Activated CD4-positive, alpha-beta T cell treated with anti-CD3 and anti-CD28 coated beads, Interleukin-2, amount 50 U/mL, for 1 hour (primary cell): ENCODE results near the gene METTL9.
"Not testable (repeated sequence)": the region's sequence is repeated elsewhere in the genome, so short reads cannot be mapped to it uniquely, and the experiment has no call there.

Experiments
- DNase-seq: peaks from one replicate; pipeline ENCODE4 v3.0.0-alpha.2; 2020

METTL9 gene

DNA sequence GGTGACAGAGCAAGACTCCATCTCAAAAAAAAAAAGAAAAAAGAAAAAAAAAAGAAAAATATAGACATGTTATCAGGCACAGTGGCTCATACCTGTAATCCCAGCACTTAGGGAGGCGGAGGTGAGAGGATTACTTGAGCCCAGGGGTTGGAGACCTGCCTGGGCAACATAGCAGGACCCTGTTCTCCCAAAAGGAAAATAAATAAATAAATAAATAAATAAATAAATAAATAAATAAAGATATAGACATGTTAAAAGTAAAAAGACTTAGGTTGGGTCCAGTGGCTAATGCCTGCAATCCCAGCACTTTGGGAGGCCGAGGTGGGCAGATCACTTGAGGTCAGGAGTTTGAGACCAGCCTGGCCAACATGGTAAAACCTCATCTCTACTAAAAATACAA lies 23.1 kb upstream of the METTL9 start:
- not testable (repeated sequence) for DNase-seq

DNA sequence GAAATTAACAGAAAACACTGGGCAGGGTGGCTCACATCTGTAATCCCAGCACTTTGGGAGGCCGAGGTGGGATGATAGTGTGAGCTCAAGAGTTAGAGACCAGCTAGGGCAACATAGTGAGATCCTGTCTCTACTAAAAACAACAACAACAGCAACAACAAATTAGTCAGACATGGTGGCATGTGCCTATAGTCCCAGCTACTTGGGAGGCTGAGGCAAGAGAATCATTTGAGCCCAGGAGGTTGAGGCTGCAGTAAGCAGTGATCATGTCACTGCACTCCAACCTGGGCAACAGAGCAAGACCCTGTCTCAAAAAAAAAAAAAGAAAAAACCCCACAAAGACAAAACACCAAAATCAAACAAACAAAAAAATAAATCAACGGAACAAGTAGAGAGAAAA lies 21.9 kb upstream of the METTL9 start:
- DNase-seq = not testable (repeated sequence)

DNA sequence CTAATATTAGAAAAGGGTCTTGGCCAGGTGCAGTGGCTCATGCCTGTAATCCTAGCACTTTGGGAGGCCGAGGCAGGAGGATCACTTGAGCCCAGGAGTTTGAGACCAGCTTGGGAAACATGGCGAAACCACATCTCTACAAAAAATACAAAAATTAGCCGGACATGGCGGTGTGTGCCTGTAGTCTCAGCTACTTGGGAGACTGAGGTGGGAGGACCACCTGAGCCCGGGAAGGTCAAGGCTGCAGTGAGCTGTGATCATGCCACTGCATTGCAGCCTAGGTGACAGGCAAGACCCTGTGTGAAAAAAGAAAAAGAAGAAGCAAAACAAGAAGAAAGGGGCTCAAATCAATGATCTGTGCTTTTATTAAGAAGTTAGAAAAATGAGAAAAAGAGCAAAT lies 21.1 kb upstream of the METTL9 start:
- not testable (repeated sequence) for DNase-seq

DNA sequence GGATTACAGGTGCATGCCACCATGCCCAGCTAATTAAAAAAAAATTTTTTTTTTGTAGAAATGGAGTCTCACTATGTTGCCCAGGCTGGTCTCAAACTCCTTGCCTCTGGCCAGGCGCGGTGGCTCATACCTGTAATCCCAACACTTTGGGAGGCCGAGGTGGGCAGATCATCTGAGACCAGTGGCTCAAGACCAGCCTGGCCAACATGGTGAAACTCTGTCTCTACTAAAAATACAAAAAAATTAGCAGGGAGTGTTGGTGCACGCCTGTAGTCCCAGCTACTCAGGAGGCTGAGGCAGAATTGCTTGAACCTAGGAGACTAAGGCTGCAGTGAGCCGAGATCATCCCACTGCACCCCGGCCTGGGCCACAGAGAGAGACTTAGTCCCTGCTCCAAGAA lies 19.2 kb upstream of the METTL9 start:
- DNase-seq = not testable (repeated sequence)

DNA sequence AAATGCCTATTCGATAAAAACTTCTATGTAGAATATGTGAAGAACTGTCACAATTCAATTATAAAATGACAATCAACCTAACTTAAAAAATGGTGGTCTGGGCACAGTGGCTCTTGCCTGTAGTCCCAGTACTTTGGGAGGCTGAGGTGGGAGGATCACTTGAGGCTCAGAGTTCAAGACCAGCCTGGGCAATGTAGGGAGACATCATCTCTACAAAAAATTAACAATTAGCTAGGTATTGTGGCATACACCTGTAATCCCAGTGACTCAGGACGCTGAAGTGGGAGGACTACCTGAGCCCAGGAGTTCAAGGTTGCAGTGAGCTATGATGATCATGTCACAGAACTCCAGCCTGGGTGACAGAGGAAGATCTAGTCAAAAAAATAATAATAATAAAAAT lies 18.6 kb upstream of the METTL9 start:
- DNase-seq = no peak

DNA sequence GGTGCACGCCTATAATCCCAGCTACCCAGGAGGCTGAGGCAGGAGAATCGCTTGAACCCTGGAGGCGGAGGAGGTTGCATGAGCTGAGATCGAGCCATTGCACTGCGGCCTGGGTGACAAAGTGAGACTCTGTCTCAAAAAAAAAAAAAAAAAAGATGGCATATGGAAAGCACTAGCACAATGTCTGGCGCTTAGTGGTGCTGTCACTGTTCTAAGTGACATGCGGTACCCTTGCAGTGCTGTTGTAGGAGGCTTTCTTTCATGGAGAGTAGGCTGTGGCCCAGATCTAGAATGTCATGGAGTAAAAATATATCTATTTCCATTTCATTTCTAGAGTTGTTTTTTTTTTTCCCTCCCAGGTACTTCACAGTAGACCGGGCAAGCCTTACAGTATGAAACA lies 14.6 kb upstream of the METTL9 start:
- no peak for DNase-seq

DNA sequence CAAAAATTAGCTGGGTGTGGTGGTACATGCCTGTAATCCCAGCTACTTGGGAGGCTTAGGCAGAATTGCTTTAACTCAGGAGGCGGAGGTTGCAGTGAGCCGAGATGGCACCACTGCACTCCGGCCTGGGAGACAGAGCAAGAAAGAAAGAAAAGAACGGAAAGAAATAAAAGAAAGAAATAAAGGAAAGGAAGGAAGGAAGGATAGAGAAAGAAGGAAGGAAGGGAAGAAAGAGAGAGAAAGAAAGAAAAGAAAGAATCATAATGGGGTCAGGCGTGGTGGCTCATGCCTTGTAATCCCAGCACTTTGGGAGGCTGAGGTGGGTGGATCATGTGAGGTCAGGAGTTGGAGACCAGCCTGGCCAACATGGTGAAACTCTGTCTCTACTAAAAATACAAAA lies 10.8 kb upstream of the METTL9 start:
- not testable (repeated sequence) for DNase-seq

DNA sequence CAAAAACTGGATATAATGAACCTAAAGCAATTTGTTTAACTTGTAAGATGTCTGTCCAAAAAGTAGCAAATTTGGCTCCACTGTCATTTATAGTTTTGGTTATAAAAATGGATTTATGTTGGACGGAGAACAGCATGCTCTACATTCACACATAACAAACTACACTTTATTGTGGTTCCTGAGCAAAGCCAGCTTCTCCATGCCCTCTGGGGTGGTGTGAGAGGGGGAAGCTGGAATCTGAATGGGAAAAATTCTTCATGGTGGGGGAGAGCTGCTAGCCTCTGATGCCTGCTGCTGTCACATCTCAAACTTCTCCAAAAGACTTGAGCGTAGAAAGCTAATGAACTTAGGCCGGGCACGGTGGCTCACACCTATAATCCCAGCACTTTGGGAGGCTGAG lies 9.8 kb upstream of the METTL9 start:
- no peak for DNase-seq

DNA sequence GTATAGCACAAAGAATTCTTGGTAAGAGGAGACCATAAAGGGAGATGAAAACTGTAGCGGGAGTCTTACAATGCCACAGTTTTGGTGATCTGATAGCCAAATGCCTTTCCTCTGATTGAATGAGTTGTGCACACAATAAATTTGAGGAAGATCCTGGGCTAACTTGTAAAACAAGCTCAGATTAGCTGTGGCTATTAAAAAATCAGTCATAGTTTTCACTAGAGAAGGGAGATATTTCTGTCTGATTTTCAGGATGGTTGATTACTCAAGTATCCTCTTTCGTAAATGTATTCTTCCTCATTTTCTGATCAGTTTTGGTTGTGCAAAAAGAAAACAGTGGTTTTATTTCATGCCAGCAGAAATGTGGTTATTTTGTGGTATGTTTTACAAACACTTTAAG lies 9.1 kb upstream of the METTL9 start:
- no peak for DNase-seq

DNA sequence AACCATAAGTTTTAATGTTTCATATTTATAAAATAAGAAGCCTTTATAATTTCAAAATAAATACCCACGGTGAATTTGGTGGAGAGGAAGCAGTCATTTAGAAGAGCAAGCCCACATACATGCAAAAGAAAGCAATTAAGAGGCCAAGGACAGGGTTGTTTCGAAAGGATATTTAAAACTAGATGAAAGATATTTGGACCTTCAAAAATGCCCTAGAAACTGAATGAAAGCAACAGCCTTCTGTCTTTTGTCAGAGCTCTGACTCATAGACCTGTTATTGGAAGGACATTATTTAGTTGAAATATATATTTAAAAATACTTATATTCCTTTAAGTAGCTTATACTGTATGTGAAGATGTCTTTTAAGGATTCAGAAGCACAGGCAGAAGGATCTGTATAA lies 8.6 kb upstream of the METTL9 start:
- no peak for DNase-seq

DNA sequence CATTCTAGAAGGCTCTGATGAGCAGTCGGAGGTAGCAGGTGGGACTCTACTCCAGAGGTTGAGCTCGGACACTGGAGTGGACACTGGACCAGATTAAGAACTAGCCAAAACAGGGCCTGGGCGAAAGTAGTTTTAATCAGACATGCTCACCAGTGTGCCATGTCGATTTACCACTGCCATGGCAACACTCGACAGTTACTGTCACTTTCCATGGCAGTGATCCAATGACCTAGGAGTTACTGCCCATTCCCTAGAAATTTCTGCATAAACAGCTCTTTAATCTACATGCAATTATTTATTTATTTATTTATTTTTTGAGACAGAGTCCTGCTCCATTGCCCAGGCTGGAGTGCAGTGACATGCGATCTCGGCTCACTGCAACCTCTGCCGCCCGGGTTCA lies 7.2 kb upstream of the METTL9 start:
- no peak for DNase-seq

DNA sequence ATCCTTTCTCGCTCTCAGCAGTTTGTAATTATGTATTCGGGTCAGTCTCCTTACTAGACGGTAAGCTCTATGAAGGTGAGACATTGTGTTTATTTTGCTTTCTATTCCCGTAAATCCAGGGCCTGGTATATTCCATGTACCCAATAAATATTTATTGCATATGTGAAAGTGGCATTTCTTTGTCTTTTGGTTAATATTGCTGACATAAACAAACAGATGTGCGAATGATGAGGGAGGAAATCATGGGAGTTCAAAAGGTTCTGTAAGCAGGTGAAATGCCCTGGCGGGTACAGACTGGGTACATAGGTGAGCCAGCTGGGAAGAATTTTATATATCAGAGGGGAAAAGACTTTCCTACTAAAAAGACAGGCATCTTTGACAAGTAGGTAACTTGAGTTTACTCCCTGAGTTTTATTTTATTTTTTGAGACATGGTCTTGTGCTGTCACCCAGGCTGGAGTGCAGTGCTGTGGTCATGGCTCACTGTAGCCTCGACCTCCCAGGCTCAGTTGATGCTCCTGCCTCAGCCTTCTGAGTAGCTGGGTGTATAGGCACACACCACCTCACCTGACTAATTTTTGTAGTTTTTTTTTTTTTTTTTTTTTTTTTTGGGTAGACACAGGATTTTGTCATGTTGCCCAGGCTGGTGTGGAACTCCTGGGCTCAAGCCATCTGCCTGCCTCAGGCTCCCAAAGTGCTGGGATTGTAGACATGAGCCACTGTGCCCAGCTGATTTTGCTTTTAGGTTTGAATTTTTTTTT lies 5.7 kb upstream of the METTL9 start:
- DNase-seq = no peak

DNA sequence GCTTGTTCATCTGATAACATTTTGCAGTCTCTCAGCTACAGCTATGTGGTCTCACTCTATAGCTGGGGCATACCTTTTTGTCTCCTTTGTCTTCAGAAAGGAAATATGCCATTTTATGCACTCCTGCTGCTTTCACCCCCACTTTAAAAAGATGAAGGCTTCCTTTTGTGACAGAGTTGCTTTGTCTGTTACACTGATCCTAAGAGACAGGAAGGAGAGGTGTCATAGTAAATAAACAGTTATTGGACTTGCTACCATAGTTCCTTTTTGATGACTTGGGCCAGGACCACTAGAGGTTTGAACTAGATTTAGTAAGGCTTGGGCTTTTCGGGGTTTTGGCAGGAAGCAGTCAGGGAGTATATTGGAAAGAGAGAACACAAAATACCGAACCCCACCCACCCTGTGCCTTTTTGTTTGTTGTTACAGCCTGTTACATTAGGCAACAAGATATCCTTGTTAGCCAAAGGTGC lies 1.8 kb upstream of the METTL9 start:
- no peak for DNase-seq

DNA sequence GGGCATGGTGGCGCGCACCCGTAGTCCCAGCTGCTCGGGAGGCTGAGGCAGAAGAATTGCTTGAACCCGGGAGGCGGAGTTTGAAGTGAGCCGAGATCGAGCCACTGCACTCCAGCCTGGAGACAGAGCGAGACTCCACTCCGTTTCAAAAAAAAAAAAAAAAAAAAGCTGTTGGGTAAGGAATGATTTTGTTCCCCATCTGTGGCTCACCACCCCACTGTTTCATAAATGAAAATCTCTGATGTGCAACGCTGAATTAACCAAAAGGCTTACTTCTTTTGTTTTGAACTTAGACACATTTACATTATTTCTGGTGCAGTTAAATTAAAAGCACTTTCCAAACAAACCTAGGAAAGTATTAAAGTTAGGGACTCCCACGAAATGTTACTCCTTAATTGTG lies 1.2 kb upstream of the METTL9 start:
- no peak for DNase-seq

DNA sequence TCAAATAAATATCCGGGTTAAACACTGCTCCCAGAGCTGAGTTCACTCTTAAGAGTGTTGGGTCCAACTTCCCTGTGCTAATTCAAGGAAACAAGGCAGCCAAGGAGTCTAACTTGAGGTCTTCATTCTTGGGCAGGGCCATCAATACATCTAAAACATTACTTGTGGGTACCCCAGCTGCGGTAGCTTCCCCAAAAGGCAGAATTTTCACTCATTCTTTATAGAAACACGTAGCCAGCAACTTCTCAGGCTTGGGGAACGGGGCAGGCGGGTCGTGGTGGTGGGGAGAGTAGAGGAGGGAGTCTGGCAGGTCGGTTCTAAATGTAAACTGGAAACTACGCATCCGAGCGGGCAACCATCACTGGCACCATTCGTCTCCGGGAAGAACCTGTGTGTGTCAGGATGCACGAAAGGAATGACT lies 666 bp upstream of the METTL9 start:
- peak; percentile 30 for DNase-seq

DNA sequence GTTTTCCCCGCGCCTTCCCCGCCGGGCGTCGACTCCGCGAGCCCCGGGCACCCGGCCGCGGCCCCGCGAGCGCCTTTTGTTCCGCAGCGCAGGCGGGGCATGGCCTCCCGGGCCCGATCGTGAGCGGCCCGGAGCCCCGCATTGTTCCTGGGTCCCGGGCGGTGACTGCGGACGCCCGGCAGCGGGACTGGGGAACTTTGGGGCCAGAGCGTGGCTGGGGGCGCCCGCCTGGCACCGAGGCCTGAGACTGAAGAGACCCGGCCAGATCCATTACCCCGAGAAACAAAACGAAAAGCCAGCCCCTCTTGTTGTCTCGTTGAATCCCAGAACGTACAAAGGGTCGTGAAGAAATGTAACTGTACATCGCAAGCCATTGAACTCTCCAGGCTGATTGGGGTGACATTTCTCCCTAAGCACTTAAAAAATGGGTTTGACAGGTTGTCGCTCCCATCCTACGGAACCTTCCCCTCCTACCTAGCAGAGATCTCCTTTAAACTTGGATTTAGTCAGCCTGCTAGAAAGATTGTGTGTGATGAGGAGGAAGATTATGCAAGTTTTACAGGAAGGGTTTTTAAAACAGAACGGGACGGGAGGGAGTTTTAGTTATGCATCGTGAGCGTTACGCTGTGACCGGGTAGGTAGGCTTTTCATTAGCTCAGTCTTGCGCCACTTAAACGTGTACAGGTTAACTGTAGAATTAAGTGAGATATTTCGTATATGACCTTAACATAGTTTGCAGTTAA lies 825 bp downstream of the METTL9 start:
- DNase-seq = peak; percentile 30

DNA sequence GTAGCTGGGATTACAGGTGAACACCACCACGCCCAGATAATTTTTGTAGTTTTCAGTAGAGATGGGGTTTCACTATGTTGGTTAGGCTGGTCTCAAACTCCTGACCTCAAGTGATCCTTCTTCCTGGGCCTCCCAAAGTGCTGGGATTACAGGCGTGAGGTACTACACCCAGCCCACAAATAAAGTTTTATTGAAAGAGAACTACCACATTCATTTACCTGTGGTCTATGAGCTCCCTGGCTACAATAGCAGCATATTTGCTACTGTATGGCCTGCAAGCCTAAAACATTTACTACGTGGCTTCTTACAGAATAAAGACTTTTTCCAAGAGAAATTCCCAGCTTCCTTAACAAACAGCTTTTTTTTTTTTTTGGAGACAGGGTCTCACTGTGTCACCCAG lies 3.4 kb downstream of the METTL9 start:
- no peak for DNase-seq

DNA sequence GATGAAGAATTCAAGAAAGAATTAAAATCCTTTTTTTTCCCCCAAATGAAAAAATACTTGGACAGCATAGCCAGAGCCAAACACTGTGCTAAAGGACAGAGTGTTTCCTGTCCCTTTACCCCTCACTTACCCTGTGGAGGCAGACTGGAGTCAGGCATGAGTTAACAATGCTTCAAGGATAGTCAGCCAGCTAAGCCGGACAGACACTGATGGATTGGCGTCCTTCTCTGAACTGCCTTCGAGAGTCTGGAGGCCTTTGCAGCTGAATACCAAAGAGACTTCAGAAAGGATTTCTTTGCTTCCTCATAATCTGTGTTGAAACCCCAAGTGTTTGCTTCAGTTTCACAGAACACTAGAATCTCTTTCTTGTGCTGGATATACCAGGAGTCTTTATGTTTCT lies 4.6 kb downstream of the METTL9 start:
- no peak for DNase-seq

DNA sequence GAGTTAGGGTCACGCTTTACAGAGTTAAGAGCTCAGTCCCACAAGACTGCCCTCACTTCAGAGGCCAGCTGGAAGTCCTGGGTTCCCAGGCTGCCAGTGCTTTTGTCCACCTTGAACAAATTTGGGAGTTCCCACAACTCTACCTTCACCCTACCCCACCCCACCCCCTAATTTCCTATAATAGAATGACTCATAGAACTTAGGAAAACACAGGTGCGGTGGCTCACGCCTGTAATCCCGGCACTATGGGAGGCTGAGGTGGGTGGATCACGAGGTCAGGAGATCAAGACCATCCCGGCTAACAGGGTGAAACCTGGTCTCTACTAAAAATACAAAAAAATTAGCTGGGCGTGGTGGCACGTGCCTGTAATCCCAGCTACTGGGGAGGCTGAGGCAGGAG lies 6.5 kb downstream of the METTL9 start:
- not testable (repeated sequence) for DNase-seq

DNA sequence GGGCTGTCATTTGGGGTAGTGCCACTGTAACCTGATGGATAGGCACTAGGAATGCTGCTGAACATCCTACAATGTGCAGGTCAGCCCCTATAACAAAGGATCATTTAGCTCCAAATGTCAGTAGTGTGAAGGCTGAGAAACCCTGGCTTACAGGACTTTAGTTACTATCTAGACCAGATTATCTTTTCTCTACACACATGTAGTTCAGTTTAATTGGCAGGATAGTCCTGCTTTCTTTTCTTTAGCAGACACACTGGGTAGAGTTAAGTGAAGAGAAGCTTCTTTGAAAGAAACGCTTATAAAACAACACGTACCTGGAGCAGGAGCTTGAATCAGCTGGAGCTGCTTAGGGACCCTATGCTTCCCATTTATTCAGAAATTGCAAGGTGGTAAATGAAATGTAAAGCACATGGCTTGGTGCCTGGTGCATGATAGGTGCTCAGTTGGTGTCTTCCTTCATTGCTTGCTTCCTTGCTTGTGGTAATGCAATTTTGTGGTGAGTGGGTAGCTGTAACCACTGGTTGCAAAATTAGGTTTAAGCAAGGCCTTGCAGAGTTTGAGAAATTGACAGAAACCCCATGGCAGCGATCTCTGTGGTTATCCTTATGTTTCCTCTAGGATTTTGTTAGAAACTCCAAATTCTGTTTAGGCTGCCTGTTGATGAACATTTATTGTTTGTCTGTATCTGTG lies 9.4 kb downstream of the METTL9 start:
- DNase-seq = no peak

DNA sequence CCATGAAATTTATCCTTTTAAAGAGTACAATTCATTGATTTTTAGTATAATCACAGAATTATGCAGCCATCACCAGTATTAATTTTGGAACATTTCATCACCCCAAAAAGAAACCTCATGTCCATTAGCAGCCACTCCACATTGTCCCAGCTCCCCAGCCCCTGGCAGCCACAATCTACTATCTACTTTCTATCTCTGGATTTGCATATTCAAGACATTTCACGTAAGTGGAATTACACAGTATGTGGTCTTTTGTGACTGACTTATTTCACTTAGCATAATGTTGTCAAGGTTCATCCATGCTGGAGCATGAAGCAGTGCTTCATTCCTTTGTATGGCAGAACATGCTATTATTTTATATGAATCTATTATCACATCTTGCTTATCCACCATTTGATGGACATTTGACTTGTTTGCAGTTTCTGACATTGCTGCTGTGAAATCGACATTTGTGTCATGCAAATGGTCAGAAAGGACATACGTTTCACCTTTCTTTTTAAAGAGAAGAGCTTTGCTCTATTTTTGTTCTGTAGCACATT lies 10.7 kb downstream of the METTL9 start:
- no peak for DNase-seq

DNA sequence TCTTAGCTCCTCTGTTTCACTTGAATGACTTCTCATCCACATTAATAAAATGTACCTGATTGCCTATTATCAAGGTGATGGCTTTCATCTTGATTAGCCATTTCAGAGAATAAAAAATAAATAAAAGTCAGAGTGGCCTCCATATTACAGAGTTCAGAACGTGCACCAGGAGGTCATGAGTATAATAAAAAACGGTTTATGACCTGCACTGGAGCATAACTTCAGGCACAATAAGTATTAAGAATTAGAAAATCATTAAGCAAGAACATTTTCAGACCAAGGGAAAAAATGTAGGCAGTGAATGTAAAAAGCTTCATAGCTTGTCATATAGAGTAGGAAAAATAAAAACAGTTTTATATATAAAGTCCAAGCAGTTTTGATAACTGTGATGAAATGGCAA lies 11.4 kb downstream of the METTL9 start:
- no peak for DNase-seq

DNA sequence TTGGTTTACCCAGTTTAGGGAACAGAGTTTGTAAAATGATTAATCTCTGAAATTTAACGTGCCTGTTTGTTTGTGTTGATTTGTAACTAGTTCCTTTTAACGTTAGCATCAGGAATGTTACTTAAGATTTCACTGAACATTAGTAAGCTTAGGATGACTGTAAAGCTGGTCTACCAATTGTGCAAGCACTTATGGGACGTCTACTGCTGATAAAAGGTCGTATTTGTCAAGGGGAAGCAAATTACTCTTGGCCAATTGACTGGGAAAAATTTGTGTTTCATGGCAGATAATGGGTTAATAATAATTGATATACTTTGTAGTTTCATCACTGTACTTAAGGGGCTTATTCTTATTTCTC lies 11.8 kb downstream of the METTL9 start:
- no peak for DNase-seq
